Measurements from ENCODE around the gene TMEM43.

DNA sequence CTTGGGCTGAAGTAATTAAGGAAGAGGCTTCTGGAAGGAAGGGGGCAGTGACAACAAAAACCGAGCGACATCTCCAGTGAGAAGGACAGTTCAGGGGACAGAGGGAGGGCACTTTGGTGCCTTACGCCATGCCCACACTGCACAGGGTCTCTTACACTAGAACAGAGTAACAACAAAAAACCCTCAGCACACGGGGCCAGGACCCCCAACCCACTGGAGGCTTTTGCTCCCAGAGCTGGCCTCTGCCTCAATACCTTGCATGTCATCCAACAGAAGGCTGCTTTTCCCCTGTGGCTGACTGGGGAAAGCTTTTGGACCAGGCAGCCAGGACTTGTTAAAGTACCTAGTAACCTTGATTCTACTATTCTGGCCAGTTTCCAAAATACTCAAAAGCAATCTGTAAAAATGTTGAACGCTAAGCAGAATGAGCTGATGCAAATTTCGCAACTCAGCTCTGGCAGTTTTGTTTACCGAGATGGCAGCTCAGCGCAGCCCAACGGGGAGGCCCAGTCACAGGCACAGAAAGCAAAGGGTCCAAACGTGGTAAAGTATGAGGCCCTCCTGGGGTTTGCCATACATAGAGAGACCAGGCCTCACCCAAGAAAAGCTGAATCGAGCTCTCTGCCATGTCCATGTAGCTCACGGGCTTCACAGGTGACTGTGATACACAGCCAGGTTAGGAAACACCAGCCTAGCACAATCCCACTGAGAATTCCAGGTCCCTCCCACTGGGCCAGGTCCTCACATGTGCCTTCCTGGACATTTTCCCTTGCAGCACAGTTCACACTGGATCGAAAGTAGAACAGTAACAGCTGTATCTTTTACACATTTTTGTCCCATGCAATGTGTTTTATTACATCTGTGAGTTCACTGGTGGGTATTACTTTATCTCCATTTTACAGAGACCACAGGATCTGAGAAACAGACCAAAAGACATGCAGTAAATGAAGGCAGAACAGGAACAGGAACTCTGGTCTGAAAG, 6.2 kb upstream of the TMEM43 start:
- no peak for TF ChIP-seq POLR2A (IDR thresholded peaks at IDR 0.05)
- no peak for TF ChIP-seq CTCF (IDR thresholded peaks at IDR 0.05)
